ENCODE data around the gene ABCG1.

Gene ABCG1

DNA sequence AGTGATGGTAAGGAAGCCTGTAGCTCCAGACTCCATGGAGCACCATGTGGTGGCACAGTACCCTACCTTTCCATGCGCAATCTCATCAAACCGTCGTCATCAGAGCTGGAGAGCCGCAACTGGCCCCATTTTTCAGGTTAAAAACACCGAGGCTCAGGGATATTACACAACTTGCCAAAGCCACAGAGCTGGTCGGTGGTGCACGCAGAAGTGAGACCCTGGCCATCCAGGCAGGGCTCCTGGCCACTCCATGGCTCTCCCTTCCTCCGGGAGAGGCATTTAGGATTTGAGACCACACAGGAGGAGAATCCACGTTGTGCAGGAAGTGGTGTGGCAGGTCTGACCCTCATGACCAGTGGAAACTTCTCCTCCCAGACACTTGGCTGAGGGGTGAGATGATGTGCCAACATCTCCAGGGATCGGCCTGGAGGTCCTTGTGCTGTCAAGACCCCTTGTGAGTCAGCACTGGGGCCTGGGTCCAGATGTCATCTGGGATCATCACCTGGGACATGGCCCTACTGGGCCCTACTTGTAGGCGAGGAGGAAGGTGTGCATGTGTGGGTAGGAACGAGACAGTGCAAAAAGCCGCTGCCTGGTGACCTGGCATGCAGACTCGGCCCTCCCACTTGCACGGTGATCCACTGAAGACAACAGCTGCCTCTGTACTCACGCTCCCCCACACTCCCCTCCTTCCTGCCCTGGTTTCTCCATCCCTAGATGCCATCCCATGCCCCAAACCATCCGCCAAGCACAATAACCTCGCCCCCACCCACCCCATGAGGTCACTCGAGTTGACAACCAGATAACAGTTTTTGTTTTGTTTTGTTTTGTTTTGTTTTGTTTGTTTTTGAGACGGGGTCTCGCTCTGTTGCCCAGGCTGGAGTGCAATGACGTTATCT, 85.9 kb downstream of the ABCG1 start:
- DNase-seq = no peak

DNA sequence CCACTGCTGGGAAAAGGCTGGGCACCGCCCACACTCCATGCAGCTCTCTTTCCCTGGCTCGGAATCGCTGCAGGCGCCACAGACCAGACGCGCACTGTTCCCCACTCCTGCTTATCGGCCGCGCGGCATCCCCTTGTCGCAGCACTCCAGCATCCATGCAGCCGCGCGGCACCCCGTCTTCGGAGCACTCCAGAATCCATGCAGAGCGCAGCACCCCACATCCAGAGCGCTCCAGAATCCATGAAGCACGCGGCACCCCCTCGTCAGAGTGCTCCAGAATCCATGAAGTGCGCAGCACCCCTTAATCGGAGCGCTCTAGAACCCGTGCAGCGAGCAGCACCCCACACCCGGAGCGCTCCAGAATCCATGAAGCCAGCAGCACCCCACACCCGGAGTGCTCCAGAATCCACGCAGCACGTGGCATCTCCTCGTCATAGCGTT, 86.8 kb downstream of the ABCG1 start:
- no peak for DNase-seq

DNA sequence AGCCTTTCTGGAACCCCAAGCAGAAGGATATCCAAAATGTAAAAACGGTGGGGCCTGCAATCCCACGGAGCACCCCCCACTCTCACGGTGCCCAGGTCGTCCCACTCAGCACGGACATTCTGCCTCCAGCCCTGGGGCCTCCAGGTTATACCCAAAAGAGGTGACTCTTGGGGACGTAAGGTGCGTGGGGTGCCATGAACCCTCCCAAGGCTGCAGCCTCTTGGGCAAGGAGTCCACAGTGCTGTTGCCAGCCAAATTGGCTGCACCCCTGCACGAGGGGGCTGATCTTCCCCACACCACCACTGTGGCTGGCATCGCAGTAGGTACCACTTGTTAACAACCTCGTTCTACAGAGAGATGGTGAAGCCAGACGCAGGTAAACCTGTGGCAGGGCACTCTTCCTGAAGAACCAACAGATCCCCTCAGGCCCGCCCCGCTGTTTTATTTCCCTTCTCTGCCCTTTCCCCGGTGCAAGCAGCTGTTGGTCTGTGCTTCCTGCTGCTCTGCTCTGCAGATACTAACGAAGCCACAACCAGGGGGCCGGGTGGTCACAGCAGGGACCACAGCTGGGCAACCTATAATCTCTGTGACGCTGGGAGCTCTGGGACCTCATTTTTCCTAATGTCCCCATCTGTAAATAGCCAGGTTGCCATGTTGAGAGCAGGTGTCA, 87.6 kb downstream of the ABCG1 start:
- DNase-seq = no peak

DNA sequence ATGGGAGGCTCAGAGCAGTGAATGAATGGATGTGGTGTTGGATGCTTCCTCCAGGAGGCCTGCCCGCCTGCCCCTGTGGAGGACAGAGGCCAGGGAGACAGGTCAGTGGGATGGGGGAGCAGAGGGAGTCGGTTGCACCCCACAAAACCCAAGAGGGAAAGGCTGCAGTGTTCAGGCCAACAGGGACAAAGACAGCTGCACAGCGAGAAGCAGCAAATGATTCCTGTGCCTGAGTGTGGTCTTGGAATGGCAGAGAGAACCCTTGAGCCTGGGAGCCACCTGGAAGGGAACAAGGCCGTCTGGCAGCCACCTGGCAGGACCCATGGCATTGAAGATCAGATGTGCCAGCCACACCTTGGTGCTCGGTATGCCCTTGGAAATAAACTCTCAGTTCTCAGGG, 88.2 kb downstream of the ABCG1 start:
- DNase-seq = no peak

DNA sequence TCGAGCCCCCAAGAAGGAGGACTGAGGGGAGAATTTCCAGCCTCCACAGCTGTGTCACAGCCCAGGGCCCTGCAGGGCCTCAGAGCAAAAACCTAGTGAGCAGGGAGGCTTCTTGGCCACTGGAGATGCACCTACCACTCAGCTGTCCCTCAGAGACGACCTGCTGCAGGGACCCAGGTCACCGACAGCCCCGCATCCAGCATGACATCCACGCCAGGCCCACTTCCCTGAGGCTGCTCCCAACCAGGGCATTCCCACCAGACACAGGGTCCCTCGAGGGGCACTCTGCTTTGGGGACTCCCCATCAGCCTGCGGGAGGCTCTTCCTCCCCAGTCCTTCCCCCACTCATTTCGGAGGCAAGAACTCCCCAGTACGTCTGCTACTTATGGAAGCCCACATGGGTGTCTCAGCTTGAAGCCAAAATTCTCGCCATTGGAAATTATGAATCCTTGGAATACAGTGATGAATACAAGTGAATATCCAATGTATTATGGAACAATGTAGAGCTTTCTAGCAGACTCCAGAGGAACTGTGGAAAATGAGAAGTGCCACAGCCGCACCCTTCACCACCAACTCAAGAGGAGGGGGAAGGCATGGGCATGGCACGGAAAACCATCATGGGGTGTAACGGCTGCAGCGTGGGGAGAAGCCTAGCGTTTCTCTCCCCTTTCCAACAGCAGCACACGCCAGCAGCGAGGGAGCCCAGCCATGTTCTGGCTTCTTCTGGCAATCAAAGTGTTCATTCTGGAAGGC, 89.4 kb downstream of the ABCG1 start:
- no peak for DNase-seq

DNA sequence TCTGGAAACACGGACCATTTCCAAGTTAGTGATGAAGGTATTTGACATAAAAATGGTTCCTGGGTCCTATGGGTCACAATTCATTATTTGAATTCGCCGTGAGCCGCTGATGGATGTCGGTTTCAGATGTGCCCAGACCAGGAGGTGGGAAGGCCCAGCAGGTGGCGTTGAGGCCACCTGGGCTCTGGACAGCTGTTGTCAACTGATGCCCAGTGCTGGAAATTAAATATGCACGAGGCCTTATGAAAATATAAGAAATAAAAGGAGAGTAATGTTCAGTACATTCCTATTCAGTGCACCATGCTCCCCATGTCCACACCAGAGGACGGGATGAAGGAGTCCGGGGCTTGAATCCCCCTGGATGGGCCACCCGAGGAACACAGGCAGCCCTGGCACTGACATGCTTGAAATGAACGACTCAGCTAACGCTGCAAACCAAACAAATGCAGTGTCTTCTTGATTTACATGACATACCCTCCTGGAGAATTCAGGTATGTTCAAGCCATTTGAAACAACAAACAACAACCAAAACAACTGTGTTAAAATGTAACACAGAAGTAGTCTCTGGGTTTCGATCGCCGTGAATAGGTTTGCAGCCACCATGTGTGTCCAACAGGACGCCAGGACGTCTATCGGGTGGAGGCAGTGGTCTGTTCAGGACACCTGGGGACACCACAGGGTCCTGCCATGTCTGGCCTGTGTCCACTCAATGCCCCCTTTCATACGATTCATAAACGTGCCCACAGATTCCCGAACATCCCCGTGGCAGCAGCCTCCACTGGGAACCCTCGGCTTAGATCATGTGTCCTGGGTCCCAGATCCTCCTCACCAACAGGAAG, 90.2 kb downstream of the ABCG1 start:
- peak in 1 of 51 donors; percentile 16 for DNase-seq

DNA sequence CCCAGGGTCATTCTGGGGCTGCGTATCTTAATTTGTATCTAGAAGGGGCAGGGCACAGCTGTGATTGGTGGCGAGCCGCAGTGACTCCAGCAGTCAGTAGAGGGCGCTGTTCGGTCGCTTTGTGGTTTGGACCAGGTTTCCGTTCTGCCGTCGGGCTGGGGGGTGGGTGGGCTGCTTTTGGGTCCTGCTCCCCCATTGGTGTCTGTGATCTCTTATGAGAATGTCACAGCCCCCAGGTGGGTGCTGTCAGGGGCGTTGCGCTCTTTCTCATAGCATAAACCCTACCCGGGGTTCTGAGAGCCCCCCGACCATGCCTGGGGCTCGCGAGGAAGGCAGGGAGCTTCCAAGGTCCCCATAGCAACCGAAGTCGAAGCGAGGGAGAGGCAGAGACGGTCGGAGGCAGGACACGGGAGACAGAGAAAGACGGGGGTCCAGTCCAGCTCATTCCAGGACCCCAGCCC, 90.8 kb downstream of the ABCG1 start:
- DNase-seq = peak in 31 of 51 donors; percentile 10 to 79 (median 35)

DNA sequence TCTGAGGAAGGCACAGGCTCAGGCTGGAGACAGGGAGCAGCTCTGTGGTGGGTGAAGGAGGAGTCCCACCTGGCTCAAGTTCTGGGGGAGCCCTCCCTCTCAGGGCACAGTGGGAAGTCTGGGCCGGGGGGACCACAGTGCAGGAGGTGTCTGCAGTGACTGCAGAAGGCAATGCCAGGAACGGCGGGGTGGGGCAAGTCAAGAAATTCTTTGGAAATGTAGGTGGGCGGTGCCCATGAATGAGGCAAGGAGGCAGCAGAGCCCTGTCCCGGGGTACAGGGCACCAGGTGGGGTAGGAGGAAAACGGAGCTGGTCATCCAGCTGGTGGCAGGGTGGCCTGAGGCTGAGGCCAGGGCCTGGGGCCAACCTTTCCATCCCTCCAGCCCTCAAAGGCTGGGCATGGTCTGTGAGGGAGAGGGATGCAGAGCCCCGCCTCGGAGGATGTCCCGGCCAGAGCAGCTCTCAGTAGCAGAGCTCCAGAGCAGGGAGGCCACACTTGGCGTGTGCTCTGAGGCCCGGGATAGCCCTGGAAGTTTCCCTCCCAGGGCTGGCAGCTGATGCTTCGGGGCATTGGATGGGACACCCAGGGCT, 91.6 kb downstream of the ABCG1 start:
- no peak for DNase-seq

DNA sequence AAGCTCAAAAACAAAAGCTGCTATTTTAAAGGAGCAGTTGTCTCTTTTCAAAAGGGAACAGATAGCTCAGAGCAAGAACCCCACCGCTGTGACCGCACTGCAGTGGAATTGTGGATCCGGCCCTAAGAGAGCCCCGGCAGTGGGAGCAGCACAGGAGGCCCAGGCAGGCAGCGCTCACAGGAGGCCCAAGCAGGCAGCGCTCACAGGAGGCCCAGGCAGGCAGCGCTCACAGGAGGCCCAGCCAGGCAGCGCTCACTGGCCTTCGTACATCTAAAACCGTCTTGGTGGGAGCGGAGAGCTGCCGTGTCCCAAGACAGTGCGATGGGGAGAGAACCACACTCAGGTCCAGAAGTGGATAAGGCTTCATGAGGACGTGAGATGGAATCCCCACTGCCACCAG, 92.2 kb downstream of the ABCG1 start:
- no peak for DNase-seq

DNA sequence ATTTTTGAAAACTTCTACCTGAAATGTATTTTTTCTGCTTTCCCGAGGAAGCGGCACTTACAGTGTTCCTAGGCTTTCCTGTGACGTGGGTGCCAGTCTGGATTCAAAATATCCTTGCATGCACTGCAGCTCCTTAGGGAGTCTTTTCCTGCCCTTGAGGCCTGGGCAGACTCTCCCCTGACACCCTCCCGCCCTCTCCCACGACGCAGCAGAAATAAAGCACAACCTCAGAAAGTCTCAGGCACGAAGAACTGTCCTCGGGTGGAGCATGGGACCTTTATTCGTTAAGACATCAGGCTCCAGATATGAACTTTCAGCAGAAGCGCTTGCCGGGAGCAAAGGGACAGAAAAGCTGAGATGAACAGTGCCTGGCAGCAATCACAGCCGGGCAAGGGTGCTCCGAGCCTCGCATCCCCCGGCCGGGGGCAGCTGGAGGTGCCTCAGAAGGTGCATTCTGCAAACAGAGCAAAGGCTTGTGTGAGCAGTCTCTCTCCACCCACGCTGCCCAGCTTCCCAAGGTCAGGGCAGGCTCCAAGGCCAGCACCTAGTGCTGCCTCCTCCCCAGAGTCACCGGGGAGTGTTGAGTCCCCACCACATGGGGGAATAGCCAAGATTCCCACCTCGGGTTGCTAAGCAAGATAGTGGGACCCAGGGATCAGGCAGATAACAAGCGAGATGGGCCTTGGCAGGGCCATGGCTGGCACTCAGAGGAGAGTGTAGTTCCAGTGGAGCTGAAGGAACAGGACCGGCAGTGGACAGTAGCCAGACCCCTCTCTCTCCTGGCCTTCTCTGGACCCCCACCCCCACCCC, 93.1 kb downstream of the ABCG1 start:
- no peak for DNase-seq

DNA sequence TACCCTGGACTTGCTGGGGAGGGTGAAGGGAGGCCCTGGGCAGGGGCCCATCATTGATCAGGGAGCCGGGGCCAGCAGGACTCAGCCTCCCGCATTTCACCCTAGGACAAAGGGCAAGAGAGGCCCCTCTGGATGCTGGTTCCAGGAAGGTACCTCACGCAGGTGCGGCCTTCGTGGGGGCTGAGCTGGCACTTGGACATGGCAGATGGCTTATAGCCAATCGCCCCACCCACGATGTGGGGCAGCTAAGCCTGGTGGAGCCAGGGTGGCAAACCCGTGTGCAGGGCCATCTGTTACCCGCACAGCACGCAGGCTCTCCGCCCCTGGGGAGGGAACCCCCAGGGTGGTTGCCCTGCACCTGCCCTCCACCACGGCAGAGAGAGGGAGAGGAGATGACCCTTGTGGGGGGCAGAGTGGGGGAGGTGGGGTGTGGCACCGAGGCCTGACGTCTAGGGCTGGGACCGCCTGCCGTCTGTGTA, 93.7 kb downstream of the ABCG1 start:
- no peak for DNase-seq

DNA sequence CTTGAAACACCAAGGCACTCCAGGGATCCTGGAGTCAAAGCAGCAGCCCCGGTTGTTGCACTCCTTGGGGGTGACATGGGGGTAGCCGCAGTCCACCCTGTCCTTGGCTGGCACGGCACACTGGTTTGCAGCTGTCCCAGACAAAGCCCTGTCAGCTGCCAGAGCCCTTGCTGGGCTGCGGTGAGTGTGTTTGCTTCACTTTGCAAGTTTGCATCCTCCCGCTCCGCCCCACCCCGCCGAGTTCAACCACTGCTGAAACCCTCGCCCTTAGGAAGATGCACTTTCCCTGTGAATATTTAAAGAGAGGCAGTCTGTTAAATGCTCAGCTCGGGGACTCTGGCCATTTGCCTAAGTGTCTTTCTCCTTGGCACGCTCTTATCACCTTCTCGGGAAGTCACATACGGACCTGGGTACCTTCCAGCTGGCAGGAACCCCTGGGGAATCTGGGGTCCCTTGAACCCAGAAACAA, 94.6 kb downstream of the ABCG1 start:
- DNase-seq = no peak

DNA sequence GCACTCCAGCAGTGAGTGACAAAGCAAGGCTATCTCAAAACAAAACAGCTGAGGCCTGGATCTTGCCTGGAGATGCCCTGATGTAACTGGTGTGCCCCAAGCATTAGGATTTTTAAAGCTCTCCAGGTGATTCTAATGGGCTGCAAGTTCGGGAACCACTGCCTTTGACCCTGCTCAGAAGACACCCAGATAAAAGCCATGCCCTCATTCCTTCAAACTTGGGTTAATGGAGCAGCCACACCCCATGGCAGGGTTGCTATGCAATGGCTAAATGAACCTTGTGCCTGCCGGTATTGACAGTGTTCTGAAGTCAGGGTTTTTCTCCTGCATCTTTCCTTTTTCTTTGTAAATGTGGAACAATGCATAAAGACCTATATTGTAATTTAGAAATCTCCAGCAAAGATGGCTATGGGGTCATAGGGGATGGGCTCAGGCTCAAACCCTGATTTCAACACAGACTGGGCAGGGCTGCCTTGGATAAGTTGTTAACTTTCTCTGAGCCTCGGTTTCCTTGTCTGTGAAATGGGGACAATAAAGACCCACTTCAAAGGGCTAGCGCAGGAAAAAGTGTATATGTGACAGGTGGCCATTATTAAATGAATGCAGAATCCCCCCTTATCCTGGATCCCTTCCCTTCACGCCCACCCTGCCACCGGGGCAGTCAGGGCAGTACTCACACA, 95.8 kb downstream of the ABCG1 start:
- DNase-seq = no peak

DNA sequence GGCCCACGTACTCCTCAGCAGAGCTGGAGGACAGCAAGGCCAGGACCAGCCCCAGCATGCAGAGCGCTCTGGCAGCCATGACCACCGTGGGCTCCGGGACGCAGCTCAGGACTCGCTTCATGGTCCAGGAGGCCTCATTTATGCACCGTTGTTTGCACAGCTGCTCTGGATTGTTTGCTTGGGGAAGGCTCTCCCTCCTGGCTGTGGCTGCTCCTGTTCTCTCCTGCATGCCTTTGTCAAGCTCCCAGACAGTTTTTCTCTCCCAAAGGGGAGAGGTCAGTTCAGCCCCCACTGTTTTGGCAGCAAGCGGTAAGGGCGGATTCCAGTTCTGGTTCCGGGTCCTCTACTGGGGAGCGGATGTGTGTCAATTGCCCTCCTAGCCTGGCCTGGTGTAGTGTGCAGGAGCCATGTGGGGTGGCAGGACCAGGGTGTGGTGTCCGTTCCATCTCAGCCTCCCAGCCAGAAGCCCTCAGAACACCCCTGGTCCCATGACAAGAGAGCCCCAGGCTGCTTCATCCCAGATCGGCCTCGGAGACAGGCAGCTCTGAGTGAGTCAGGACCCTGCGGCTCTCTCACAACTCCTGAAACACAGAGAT, 96.5 kb downstream of the ABCG1 start, which contains the start of gene TFF3:
Gene TFF3 (minus strand): TSS at position 114 of the 596 bp plus-strand sequence. CDS start 35 bp downstream, at position 79.
- no peak for DNase-seq

DNA sequence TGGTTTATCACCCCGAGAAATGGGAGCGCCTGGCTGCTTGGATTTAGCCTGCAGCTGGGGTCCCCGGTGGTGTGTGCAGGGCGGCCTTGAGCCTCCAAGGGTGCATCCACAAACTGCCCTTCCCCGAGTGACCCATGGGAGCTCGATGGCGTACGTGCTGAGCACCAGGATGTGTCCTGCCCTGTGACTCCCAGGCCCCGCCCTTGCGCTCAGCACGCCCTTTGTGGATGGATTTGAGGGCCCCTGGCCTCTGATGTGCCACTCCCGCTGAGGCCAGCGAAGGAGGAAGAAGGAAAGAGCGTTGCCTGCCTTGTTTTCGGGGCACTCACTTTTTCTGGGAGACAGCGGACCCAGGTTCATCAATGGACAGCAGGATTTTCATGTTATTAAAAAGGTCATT, 98.0 kb downstream of the ABCG1 start:
- no peak for DNase-seq

DNA sequence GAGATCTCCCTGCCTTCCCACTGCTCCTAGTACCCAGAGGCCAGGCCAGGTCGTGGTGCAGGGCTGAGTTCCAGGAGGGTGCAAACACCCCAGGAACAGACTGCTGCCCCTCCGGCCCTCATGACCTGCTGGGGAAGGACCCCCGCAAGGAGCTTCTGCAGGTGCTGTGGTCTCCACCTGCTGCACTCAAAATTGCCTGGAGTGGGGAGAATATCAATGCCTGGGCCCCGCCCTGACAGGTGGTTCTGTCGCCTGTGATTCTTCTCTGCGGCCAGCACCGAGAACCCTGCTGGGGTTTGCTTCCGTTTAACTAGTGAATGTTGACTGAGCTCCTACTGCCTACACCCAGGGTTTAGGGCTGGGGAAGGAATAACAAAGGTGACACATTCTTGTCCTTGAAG, 98.4 kb downstream of the ABCG1 start:
- DNase-seq = no peak

DNA sequence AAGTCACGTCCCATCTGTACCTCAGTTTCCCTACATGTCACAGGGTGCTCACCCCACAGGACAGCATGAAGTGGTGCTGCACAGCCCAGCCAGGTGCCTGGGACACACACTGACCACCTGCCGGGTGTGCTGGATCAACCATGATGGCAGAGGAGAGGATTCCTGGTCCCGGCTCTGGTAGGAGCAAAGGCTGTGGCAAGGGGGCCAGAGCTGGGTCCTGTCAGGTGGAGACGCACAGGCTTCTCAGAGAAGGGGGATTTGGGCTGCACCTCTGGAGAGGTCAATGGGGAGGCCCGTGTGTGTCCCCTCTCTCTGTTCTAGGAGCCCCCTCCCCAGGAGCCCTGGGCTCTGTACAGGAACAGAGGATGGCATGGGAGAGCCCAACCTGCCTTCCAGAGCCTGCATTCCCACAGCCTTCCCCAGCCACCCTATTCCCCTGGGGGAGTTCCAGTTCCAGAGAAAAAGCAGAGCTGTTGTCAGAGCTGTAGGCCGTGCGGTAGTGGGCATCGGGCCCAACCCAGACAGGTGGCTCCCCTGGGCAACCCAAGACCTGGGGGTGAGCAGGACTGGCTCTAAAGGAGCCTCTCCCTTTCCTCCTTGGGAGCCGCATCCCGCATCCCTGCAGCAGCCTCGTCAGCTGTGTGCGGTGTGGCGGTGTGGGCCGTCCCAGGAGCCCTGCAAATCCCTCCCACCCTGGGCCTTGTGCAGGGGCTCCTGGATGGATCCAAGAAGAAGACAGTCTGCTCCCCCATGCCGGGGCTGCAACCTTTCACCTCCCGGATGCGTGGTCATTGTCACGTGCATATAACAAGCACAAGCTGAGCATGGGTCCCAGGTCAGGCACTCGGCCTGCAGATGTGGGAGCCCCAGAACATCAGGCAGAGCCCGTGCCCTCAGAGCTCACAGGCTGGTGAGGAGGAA, 99.1 kb downstream of the ABCG1 start:
- no peak for DNase-seq

Measured in hypothalamus (tissue), 51 donors.